Measurements from ENCODE around the gene IRF8. TPM values are rescaled to one million over a fixed set of nuclear protein-coding genes. Genes with fewer than 3 reads are reported as not detected.
"Not testable (repeated sequence)": the region's sequence is repeated elsewhere in the genome, so short reads cannot be mapped to it uniquely, and the experiment has no call there.

The IRF8 gene
- total RNA-seq, 1 donor from 2014 or later: 3.7 TPM

DNA sequence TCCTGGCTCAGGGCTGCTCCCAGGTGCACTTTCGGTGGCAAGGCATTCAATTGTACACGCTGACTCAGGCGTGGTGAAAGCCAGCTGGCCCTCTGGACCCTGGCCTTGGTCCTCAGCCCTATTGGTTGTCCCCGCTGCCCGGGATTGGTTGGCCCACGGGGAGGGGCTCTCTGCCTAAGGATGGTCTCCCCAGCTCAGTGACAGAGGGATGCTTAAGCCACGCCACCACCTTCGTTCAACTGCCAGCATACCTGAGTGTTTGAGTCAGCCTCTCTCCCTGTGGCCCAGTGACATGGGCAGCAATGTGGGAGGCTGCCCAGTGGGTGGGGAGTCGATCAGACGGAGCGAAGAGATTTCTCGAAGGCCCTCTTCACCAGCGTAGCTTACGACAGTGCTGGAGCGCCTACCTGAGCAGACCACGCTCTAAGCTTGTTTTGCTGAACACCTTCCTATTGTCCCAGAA is 30.3 kb downstream of the IRF8 start:
- DNase-seq (ENCODE audit: low spot score in 2 of 2) (no peak), FAIRE-seq (no peak)

DNA sequence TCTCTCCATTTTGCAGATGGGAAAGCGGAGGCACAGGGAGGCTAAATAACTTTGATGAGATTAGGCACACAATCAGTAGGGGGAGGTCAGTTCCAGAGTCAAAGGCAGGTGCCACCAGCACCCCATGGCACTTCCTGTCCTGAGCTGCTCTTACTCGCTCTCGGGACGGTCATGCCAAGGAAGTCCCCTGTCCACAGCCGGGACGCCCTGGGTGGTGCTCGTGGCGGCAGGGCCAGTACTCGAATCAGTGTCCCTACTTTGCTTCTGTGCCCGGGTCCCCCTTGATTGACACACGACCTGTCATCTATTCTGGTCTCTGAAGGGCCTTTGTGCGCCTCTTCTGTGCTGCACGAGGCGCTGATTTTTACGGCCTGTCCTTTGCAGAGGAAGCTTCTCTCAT is 31.3 kb downstream of the IRF8 start:
- DNase-seq (ENCODE audit: low spot score in 2 of 2): no peak
- FAIRE-seq: no peak

DNA sequence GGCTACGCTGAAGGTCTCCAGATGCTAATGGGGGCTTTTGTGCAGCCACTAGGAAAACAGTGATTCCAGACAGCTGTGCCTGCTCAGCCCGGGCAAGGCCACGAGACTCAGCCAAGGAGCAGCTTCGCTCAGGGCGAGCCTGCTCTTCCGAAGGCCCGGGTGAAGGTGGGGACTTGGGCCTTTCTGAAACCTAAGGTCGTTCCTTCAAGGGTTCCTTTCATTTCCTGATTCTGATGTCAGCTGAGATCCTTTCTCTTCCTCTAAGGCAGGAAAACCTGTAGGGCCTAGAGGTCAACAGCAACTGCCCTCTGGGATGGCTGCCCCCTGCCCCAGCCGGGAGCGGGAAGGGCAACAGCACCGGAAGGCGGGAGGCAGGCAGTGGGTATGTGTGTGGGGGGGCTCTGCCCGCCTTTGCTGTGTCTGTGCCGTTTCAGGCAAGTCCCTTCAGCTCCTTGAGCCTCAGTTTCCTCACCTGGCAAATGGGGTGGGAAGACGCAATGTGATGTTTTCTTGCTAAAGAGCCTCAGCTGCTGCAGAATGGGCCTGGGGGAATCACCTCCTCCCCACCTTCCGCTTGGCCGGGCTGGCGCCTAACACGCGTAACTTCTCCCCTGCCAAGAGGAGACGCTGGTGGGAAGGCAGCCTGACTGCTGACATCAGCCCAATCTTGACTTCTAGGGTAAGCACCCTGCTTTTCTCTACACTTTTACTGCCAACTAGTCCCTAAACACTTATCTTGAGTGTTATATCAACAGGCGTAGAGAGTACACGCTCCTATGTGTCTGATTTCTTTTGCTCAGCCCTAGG is 32.8 kb downstream of the IRF8 start:
- FAIRE-seq (no peak), DNase-seq (ENCODE audit: low spot score in 2 of 2) (no peak)

DNA sequence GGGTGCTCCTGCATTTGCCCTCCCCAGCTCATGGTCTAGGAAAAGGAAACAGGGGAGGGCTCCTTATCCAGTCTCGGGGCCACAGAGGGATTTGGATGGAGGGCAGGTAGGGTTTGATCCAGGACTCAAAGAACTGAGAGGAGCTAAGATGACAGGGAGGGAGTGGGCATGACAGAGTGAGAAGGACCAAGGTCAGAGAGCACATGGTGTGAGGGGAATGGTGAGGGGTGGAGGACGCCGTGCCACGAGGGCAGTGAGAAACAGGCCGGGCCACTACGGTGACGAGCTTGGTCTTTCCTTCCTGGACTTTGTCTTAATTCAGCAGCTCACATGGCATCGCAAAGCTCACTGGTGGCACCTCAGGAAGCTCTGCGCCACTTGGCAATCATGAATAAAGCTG is 35.2 kb downstream of the IRF8 start:
- DNase-seq (ENCODE audit: low spot score in 2 of 2) (no peak), FAIRE-seq (no peak)

DNA sequence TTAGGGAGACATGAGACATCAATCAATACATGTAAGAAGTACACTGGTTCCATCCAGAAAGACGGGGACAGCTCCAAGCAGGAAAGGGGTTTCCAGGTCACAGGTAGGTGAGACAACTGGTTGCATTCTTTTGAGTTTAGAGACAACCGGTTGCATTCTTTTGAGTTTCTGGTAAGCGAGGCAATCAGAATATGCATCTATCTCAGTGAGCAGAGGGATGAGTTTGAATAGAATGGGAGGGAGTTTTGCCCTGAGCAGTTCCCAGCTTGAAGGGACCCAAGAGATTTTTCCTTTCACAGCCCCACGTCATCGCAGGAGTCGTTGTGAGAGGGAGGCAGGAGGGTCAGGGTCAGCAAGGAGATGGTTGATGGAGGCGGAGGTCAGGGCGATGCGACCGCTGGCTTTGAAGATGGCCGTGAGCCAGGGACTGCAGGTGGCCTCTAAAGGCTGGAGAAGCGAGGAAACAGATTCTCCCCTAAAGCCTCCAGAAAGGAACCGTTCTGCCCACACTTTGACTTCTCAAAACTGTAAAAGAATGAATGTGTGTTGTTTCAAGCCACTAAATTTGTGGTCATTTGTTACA is 36.5 kb downstream of the IRF8 start:
- FAIRE-seq: no peak
- no peak for DNase-seq (ENCODE audit: low spot score in 2 of 2)

DNA sequence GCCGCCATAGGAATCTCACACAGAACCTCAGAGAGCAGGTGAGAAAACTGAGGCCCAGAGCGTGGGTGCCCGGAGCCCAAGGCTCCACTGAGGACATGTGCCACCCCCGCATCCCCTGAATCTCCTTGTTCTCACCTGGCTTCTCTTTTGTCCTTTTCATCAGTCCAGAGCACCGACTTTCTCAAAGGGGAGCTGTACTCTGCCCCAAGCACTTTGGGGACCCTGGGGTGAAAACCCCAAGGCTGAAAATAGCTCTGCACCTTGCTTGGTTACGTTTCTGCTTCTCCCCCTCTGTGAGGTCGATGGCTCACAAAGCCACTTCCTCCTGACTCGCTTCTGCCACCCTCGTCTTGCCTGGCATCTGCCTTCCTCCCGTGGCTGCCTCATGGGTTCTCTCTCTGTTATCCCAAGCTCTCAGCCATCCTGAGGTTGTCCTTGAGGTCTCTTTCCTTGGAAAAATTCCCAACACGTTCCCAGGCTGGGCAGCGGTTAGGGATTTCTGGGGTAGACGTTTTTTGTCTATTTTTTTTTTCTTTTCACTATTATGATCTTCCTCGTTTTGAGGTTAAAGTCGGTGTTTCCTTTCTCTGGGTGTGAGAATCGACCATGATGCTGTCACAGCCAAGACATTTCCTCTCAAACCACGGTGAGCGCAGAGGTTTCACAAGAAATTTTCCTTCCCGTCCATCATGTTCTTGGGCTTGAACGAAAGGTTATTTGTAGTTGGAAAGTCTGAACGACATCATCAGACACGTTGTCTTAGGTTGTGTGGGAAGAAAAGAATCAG is 37.2 kb downstream of the IRF8 start:
- FAIRE-seq (no peak), DNase-seq (ENCODE audit: low spot score in 2 of 2) (no peak)

DNA sequence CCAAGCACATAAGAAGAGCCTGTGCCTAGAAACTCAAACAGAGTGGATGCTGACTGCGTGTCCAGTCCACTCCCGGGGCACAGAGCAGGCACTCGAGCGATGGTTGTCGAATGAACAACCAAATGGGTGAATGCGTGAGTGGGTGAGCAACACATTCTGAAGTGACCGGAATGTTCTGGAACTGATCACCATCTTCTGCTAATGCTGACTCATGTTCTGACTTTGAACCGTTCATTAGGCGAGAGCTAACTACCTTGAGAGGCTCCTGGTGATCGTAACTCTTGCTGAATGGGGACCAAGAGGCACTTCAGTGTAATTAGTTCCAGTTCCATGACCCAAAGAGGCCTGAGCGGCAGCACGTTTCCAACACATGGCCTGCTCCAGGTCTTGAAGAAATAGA is 37.9 kb downstream of the IRF8 start:
- no peak for FAIRE-seq
- DNase-seq (ENCODE audit: low spot score in 2 of 2): no peak

DNA sequence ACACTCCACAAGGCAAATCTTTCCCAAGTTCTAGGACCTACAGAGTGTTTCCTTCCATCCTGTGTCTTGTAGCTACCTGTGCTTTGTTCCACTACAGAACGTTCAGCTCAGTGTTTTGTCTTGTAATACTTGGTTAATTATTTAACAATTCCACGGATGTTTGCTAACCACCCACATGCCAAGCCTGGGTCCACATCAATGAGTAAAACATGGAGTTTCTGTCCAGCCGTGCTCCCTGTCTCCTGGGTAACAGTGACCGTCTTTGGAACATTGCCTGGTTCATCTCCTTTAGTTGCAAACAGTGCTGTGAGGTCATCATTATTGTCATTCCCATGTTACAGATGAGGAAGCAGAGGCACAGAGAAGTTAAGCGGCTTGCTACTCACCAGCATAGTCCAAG is 41.3 kb downstream of the IRF8 start:
- FAIRE-seq (no peak), DNase-seq (ENCODE audit: low spot score in 2 of 2) (no peak)

DNA sequence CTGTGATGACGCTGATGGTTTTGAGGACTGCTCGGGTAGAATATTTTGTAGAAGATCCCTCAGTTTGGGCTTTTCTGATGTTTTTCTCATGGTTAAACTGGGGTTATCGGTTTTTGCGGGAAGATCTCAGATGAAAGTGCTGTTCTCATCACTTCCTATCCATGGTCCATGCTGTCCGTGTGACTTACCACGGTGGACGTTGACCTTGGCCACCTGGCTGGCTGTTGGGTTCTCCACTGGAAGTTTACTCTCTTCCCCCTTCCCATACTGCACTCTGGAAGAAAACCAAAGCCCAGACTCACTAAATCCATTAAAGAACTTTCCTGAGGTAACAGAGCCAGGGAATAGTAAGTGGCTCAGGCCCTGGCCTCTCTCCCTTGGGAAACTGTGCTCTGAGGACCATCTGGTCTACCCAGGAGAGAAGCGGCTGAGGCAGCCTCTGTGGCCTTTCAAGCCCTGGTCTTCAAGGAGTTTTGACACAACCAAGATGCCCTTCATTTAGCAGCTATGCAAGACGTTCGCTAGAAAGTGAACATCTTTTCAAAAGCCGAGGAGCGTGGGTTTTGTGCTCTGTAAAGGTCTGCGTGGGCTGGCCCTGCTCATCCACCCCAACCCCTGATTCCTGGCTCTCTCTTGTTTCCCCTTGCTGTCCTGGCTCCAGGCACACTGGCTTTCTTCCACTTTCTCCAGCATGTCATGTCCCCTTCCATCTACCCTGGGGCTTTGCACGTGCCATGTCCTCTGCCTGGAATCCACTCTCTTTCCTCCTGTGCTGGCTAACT is 43.1 kb downstream of the IRF8 start:
- FAIRE-seq (no peak), DNase-seq (ENCODE audit: low spot score in 2 of 2) (no peak)

DNA sequence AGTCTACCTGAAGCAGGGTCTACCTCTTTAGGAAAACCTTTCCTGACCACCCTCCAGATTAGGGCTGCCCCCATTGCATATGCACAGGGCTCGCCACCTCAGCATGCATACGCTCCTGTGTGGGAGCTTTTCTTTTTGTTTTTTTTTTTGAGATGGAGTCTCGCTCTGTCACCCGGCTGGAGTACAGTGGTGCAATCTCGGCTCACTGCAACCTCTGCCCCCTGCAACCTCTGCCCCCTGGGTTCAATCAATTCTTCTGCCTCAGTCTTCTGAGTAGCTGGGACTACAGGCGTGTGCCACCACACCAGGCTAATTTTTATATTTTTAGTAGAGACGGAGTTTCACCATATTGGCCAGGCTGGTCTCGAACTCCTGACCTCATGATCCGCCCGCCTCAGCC is 43.7 kb downstream of the IRF8 start:
- FAIRE-seq; DNase-seq (ENCODE audit: low spot score in 2 of 2): not testable (repeated sequence)

DNA sequence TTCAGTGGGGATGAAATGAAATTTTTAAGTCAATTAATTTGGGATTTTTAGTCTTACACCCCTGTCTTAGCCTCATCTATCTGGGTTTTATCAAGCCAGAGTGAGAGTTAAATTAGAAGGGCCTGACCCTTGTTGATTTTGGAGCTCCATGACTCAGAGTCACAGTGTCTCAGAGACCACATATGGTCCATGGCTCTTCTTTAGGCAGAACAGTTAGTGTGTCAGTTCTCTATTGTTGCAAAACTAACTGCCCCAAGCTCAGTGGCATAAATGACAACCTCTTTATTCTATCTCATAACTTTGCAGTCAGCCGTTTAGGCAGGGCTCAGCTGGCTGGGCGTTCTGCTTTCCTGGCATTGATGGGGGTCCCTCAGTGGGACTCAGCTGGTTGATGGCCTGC is 44.7 kb downstream of the IRF8 start:
- no peak for FAIRE-seq
- no peak for DNase-seq (ENCODE audit: low spot score in 2 of 2)

DNA sequence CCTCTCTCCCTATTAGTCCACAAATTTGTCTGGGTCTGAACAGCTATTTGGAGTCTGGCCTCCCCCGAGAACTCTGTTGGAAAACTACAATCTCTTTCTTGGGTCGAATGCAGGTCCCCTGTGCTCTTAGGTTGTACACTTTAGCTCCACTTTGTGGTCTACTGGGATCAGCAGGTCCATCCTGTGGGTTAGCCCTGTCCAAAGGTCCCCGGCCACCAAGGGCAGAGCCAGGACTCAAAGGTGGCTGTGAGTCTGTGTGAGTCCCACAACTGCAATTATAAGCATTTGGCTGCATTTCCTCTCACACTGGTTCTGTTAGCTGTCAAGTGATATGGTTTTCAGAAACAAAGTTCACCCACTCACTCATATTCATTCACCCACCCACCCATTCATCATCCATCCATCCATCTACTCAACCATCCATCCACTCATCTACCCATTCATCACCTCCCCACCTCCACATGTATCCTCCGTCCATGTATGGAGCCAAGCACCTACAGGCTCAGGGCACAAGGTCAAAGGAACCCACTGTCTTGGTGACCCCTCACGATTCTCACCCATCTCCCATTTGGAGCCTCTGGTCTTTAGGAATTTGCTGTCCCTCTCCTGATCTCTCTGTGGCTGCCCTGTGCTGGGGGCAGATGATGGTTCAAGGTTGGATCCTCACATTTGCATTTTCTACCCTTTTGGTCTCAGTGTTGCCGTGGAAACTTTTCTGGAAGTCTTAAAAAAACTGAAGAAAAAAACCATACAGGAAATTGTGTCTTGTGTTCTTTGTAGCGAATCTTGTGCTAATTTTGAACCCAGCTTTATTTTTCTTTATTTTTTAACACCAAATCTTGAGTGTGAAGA is 45.8 kb downstream of the IRF8 start:
- DNase-seq (ENCODE audit: low spot score in 2 of 2) (no peak), FAIRE-seq (no peak)

DNA sequence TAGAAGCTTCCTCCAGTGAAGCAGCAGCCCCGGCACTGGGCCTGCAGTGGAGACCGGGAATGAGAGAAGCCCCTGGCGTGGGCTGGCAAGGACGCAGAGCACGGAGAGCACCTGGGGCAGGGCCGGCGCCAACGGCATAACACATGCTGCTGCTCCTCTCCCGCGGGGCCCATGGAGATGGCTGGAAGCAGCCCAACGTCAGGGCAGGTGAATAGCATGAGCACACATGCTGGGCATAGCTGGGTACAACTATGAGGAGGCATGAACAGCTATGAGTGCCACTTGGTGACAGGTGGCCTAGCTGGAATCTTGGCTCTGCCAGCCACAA is 46.4 kb downstream of the IRF8 start:
- no peak for DNase-seq (ENCODE audit: low spot score in 2 of 2)
- no peak for FAIRE-seq

DNA sequence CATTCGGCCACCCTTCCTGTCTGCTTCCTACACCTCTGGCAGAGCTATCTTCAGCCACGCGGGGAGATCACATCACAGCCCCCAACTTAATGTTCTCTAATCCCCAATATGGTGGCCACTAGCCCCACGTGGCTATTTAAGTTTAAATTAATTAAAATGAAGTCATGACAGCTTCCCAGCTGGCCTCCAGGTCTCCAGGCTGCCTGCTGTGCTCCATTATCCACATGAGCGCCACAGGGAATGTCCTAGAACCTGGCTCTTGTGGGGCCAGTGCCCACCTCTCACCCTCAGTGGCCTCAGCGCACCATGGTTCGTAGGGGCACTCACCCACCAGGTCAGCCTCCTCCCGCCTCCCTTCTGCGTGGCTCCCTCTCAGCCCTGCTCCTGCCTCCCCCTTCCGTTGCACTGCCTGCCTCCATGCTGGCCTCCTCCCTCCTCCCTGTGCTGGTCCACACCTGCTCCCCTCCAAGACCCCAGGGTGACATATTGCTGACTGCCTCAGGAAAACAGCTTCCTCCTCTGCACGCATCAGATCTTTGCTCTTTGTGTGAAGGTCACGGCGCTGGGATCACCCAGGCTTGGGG is 47.7 kb downstream of the IRF8 start:
- FAIRE-seq (no peak), DNase-seq (ENCODE audit: low spot score in 2 of 2) (no peak)

DNA sequence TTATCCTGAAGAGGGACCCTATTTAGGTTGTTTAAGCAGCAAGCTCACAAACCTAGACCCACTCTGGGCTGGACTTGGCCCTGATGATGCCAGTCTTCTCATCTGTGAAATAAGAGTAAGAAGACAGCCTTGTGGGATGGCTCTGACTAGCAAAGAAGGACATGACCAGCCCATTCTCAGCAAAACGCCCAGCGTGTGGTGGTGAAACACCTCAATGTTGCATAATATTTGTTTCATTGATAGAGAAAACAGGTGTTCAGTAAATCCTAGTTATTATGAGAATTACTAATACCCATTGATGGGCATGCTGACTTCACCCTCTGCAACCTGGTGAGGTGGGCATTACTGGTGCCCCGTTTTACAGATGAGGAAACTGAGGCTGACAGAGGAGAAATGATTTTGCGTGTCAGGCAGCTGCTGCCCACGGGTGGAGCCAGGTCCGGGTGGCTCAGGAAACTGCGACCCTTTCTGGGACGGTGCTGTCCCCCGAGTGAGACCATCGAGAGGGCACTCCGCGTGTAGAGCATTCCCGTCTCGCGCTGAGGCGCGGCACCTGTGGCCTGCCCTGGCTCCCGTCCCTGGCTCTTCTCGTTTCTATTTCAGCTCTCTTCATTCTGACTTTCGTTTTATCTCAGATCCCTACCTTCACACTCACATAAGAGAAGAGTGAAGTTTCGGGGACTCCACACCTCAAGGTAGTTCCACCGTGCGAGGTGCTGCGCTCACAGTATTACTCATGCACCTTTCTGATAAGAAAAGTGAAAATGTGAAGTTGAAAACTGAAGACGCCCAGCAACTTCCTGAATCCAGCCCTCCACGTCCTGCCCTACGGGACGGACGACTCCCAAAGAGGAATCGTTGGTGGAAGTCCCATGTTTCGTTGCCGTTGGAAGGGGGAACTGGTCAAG is 48.5 kb downstream of the IRF8 start:
- FAIRE-seq (no peak), DNase-seq (ENCODE audit: low spot score in 2 of 2) (no peak)

DNA sequence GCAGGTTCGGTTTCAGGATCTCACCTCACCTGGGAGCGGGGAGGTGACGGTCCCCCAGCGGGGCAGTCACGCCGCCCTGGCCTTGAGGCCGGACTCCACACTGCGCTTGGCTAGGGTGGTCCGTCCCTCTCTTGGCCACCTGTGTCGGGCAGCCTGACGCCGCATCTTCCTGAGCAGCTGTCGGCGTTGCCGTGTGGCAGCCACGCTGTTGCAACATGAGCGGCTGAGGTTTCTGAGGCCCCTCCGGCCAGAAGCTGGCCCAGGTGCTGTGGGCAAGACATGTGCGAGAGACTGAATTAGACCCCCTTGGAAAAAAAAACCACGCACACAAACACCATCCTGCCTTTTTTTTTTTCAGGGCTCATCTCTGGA is 49.2 kb downstream of the IRF8 start:
- DNase-seq (ENCODE audit: low spot score in 2 of 2) (no peak), FAIRE-seq (no peak)

DNA sequence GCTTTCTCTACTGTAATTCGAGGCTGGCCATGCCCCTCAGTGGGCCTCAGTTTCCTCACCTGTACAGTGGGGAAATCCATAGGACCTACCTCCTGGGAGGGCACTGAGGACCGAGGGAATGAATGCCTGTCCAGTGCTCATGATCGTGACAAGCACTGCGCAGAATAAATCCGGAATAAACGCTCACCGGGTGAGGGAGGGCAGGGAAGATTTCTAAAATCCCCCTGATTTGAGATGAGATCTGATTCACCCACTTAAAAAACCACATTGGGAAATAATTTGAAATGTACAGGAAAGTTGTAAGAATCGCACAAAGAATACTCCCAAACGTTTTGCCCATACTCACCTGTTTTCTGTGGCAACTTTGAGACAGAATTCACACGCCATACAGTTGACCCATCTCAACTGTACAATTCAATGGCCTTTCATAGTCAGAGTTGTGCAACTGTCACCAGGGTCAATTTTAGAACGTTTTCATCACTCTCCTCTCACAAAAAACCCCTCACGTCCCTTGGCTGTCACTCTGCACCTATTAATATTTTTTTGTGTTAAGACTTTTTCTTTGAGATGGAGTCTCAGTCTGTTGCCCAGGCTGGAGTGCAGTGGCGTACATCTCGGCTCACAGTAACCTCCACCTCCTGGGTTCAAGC is 49.8 kb downstream of the IRF8 start:
- no peak for FAIRE-seq
- DNase-seq (ENCODE audit: low spot score in 2 of 2): no peak
